Suprapubic skin (tissue), 3 donors: Measurements from ENCODE around the gene CCNF.

Source experiments
- POLR2A ChIP-seq, 2 donors: fragments of 450-650 bp; IDR thresholded peaks; one replicate each; pipeline ENCODE4 v1.6.1; 2017; ENCODE audit warnings: antibody characterized with exemption in 2 of 2, mild to moderate bottlenecking in 2 of 2, moderate library complexity in 2 of 2
- TF ChIP-seq, protein P1 (sequence below), 2 donors: fragments of 200-600 bp in 1 of 2; fragments of 450-650 bp in 1 of 2; sonication (generic) in 1 of 2; IDR thresholded peaks; one replicate each; pipeline ENCODE4 v1.5.1; 2016 to 2019; ENCODE audit warnings: antibody characterized with exemption in 2 of 2, mild to moderate bottlenecking in 1 of 2, moderate library complexity in 1 of 2

DNA sequence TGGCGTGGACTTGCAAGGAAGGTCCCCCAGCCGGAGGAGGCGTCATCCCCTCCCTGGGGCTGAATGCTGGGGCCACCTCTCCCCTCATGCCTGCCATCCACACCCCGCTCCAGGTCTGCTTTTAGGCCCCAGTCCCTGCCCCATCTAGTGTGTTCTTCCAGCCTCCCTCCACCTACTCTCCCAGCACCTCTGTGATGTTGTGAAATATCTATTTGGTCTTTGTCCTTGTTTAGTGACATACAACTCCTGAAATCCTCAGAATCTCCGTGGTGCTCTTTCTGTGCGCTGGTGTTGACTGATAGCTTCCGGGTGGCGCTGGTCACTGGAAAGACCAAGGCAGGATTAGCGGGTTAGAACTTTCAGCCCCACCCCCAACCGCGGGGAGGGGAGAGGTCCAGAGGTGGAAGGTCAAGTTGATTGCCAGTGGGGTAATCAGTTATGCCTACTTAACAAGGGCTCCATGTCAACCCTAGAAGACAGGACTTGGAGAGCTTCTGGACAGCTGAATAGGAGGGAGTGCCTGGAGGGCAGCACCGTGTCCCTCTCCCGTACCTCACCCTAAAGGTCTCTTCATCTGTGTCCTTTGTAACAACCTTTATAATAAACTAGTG lies 55.8 kb downstream of the CCNF start:
- TF ChIP-seq, protein P1, sequence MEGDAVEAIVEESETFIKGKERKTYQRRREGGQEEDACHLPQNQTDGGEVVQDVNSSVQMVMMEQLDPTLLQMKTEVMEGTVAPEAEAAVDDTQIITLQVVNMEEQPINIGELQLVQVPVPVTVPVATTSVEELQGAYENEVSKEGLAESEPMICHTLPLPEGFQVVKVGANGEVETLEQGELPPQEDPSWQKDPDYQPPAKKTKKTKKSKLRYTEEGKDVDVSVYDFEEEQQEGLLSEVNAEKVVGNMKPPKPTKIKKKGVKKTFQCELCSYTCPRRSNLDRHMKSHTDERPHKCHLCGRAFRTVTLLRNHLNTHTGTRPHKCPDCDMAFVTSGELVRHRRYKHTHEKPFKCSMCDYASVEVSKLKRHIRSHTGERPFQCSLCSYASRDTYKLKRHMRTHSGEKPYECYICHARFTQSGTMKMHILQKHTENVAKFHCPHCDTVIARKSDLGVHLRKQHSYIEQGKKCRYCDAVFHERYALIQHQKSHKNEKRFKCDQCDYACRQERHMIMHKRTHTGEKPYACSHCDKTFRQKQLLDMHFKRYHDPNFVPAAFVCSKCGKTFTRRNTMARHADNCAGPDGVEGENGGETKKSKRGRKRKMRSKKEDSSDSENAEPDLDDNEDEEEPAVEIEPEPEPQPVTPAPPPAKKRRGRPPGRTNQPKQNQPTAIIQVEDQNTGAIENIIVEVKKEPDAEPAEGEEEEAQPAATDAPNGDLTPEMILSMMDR (IDR thresholded peaks at IDR 0.05), result no peak
- TF ChIP-seq POLR2A (IDR thresholded peaks at IDR 0.05), result no peak
